Iris pigment epithelial cell (primary cell): Measurements from ENCODE around the gene CCDC116.
"Not testable (repeated sequence)": the region's sequence is repeated elsewhere in the genome, so short reads cannot be mapped to it uniquely, and the experiment has no call there.

Experiments
- DNase-seq: peaks from one replicate; pipeline ENCODE4 v3.0.0-alpha.2; 2011; ENCODE audit warnings: low read depth

Gene CCDC116

DNA sequence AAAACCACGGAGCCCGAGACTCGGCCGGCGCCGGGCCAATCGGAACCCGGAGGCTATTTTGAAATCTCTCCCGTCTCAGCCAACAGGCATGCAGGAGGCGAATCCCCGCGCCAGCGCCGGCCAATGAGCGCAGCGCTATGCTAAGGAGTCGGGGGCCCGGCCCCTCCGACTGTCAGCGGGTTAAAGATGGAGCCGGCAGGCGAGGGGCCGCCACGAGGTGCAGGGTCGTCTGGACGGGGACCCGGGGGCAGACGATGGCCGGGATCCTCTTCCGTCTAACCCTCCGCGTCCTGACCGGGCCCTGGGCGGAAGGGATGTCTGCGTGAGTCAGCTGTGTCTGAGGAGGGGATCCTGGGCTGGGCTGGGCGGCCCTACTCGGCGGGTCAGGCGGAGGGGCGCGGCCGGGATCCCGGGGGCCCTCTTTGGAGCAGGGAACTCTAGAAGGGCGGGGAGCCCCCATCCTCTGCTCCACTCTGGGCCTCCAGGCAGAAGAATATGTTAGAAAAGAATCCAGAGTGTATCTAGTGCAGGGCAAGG is 19.5 kb downstream of the CCDC116 start:
- peak; percentile 89 for DNase-seq

DNA sequence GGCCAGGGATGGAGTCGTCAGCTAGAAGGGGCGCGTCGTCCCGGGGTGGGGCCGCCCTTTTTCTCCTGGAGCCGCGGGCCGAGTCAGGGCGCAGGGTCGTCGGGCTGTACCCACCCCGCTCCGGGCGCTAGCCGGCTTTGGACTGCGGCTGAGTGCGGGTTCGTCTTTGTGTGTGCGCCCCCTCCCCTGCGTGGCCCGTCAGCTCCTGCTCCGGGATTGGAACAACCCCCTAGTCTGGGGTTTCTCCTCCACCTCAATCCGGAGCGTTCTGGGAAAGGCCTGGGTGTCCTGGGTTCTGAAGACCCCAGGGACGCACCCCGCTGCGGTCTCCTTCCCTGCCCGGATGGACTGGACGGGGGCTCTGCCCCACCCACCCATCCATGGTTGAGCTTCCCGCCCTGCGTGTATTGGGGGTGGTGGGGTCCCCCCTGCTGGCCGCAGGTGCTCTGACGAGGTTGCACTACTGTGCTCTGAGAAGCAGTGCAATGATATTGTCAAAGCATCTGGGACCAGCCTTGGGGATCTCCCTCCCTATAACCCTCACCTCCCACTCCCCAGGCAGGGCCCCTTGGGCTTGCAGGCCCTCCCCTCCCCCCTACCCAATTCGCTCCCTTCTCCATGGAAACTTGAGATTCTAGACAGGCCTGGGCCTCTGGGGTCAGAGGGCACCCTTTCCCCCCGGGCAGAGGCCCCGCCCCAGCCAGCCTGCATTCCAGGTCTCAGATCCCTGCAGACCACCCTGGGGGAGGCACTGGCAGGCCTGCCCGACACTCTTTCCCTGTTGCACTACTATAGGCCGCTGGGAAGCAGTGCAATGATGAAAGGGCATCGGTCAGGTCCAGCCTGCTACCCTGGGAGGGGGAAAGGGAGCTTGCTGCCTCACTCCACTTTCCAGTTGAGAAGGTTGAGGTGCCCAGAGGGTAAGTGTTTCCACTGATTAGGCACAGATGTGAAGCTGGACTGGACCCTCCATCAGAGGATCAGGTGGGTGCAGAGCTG is 20.3 kb downstream of the CCDC116 start:
- no peak for DNase-seq

DNA sequence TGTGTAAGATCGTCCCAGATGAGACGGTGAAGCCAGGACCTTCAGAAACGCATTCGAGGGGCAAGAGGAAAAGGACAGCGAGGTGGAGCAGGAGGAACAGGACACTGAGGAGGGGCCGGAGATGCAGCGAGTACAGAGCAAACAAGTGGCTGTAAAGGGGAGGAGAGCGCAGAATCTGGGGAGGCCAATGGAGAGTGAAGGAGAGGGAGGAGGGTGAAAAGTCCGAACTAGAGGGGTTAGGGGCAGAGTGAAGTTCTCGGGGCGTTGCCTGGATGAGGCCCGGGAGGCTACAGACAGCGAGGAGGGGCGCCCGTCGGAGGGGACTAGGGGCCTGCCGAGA is 24.4 kb downstream of the CCDC116 start:
- no peak for DNase-seq

DNA sequence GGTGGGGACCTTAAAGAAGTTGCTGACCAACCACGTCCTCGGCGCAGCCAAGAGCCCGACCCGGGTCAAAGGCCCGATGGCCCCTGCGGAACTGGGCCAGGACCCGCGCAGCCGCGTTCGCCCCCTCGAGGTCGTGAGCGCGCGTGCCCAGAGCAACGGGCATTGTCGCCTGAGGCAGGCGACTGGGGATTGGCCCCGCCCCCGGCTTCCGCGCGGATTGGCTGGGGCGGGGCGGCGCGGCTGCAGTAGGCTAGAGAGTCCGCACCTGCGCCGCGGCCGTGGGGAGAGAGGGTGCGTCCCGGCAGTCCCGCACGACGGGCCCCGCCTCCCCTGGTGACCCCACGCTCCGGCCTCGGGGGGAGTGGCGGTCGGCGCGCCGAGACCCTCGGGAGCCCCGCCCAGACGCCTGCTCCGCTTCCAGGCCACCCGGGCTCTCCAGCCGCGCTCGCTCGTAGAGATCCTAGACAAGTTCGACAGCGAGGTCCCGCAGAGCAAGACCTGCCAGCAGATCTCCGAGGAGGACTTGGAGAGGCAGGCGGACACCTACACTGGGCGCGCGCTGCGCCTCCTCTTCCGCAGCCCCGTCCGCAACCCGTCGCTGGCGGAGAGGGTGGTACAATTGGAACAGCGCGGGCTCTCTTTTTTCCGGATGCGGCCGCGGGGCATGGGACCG is 24.9 kb downstream of the CCDC116 start:
- DNase-seq: peak; percentile 32

DNA sequence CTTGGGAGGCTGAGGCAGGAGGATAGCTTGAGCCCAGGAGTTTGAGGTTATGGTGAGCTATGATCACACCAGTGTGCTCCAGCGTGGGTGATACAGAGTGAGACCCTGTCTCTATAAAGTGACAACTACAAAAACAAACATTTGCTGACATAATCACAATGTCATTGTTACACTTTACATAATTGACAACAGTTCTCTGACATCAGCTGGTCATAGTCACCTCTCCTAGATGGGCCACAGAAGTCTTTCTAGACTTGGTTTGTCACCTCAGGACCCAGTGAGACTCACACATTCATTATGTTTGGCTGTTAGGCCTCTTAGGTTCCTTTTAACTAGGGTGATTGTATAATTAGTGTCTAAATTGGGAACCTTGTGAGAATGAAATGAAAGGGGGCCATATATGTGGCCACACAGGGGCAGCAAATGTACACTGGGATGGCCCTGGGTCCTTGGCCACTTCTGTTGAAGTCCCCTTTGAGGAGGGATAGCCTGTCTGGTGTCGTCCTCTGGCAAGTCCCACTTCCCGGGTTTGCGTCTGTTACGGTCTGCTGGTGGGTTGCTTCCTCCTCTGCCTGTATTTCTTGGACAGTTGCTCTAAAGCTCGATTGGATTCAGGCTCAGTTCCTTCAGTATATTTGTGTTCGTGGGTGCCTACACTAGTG is 27.4 kb downstream of the CCDC116 start:
- DNase-seq: no peak

DNA sequence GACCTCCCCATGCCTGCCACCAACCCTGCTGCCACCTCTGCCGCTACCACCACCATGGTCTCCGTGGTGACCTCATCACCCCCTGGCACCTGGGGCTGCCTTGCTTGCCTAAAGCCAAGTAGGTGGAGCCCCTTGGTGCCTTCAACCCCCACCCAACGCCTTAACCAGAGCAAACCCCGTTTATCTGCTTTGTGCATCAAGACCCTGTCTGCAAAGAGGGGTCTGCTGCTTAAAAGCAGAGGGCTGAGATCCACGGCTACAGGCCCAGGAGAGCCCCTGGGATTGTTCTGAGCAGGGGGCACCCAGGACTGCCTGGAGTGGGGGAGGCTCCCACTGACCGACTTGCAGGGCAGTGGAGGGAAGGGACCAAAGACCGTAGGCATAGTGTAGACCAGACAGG is 28.3 kb downstream of the CCDC116 start:
- DNase-seq: no peak

DNA sequence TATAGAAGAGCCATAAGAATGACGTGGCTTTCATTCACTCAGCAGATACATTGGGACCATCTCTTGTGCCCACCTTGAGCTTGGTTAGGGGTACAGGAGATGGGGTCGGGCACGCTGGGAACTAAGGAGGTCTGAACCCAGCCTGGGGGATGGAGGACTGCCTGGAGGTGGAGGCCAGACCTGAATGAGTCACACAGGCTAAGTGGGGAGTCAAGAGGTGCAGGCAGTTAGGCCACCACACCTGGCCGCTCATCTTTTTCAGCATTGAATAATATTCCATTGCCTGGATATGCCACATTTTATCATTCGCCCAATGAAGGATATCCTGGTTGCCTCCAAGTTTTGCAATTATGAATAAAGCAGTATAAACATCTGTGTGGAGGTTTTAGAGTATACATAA is 29.4 kb downstream of the CCDC116 start:
- DNase-seq: no peak

DNA sequence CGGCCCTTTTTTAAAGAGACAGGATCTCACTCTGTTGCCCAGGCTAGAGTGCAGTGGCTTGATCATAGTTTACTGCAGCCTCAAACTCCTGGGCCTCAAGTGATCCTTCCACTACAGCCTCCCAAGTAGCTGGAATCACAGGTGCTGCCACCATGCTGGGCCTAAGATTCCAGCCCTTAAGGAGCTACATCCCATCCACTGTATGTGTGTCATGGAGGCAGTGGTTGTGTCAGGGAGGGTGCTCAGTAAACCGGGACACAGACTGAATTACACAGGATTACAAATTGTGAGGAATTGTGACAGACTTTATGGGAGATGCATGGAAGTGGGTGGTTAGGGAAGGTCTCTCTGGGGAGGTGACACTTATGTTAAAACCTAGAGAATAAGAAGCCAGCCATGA is 31.2 kb downstream of the CCDC116 start:
- no peak for DNase-seq

DNA sequence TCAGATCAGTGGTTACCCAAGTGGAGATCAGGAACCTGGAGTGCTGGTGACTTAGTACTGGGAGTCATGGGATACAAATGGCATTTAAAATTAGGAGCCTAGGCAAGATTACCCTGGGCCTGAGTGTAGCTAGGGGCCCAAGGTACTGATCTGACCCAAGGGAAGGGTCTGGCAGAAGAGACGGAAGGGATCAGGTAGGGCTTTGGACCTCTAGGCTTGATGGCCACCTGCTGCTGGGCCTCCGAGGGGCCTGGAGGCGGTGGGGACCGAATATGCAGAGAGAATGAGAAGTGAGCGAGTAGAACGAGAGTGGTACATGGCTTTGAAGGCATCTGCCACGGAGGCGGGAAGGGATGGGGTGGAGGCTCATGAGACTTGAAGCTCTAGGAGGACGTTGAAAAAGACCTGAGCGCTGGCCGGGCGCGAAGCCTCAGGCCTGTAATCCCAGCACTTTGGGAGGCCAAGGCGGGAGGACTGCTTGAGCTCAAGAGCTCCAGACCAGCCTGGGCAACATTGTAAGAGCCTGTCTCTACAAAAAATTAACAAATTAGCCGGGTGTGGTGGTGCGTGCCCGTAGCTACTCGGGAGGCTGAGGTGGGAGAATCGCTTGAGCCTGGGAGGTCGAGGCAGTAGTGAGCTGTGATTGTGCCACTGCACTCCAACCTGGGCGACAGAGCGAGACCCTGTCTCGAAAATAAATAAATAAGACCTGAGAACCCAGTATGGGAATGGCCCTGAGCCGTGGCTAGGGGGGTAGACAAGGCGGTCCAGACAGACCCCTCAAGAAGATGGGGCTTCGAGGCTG is 32.7 kb downstream of the CCDC116 start:
- DNase-seq: no peak

DNA sequence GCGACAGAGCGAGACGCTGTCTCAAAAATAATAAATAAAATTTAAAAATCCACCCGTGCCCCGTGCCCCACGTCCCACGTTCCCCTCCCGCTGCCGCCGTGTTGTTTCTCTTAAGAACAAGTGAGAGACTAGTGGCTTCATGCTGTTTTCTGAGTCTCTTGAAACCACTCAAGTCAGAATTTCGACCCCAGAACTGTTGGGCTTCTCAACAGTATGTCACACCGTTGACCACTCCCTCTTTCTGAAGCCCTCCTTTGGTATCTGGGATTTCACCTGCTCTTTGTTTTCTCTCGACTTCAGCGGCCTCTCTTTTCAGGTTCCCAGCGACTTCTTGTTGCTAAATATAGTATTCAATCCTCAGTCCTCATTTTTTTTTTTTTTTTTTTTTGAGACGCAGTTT is 34.2 kb downstream of the CCDC116 start:
- no peak for DNase-seq

DNA sequence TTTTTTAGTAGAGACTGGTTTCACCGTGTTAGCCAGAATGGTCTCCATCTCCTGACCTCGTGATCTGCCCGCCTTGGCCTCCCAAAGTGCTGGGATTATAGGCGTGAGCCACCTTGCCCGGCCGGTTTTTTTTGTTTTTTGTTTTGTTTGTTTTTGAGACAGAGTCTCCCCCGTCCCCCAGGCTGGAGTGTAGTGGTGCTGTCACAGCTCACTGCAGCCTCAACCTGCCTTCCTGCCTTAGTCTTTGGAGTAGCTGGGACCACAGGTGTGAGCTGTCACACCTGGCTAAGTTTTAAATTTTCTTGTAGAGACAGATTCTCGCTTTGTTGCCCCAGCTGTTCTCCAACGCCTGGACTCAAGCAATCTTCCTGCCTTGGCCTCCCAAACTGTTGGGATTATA is 36.5 kb downstream of the CCDC116 start:
- DNase-seq: no peak

DNA sequence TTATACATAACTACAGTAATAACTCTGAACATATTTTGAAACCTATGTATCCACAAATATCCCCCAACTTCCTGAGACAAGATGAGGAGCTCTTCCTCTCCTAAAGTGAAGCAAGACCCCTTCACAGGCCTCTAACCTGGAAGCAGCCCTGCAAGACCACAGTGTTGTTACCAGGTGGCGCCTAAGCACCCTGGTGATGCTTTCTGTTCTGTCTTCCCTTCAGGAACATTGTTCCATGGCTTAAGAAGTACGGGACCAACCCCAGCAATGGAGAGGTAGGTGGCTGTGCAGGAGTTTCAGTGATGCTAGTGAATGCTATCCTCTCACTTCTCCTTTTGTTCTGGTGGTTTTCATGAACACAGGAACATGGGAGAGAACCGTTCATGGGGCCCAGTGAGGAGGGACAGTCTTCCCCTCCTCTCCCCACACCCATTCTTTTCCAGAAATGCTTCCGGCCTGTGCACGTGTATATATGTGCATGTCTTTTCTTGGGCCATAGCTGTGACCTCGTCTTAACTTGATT is 39.6 kb downstream of the CCDC116 start:
- DNase-seq: no peak

DNA sequence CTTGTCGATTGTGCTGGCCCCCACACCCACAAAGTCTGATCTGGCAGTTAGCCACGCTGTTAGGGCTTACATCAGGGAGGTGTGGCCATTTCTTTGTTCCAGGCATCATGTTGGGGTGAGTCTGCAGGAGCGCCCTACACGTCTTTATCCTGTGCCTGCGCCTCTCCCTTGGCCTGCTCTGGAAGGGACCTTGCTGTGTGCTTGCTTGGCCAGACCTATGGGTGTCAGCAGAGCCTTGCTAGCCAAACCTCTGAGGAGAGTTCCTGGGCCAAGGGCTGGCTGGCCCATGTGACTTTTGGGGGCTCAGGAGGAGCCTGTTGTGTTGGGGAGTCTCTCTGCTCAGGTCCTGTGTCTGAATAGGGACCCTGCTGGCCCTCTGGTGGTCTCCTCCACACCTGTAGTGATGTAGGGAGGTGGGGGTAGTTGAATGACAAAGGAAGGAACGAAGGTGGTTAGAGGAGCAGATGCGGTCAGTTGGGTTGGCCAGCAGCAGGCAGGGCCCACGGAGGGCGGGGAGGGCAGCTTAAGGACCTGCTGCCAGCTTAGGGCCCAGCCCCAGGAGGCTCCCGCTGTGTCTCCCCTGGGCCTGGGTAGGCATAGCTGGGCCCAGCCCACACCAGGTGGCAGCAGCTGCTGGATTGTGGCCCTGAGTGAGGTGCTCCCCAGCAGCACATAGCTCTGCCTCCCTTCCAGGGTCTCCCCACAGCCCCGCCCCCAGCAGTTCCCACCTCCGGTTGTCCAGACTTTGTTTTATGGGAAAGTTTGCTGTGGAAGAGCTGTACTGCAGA is 41.2 kb downstream of the CCDC116 start:
- DNase-seq: no peak

DNA sequence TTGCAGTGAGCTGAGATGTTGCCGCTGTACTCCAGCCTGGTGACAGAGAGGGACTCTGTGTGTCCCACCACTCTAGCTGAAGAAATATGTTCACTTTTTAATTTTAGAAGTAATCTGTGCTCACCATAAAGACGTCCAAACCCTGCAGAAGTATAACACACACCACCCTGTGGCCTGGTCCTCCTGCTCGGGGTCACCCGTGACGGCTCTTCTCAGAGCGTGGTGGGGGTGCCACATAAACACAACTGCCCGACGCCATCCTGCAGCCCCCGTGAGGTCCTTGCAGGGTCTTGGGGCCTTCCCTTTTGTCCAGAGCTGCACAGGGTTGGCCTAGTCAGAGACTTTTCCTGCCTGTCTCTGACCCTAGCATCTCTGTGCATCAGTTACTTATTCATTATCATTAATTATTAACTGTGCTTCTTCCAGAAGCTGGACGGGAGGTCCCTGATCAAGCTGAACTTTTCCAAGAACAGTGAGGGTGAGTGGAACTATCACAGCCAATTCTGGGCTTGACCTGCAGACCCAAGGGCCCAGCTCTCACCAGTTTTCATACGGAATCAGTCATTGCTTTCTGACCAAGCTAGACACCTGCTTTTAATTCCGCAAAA is 42.2 kb downstream of the CCDC116 start:
- no peak for DNase-seq

DNA sequence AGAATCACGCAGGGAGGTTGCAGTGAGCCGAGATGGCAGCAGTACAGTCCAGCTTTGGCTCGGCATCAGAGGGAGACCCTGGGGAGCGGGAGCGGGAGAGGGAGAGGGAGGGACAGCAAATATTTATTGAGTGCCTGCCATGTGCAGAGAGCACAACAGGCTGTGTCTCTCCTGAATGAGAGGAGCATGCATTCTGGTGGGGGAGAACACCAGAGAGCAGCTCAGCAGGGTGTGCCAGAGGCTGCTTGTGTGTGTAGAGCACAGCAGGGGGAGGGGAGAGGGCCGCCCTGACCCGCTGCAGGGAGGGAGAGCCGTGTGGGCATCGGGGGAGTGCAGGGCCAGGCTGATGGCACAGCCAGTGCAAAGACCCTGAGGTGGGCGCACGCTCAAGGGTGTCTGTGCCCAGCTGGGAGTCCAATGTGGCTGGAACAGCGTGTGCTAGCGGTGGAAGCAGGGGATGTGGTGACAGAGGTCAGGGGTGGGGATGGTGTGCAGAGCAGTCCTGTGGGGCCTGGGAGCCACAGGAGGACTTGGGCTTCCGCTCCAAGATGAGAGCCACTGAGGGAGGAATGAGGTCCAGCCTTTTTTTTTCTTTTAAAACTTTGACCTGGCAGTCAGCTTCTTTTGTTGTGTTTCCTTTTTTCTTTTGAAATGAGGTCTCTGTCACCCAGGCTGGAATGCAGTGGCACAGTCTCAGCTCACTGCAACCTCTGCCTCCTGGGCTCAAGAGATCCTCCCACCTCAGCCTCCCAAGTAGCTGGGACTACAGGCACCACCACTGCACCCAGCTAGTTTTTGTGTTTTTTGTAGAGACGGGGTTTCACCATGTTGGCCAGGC is 45.3 kb downstream of the CCDC116 start:
- no peak for DNase-seq

DNA sequence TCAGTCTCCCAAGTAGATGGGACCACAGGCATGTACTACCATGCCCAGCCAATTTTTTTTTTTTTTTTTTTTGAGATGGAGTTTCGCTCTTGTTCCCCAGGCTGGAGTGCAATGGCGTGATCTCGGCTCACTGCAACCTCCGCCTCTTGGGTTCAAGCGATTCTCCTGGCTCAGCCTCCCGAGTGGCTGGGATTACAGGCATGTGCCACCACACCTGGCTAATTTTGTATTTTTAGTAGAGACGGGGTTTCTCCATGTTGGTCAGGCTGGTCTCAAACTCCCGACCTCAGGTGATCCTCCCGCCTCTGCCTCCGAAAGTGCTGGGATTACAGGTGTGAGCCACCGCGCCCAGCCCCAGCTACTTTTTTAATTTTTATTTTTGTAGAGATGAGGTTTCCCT is 46.3 kb downstream of the CCDC116 start:
- not testable (repeated sequence) for DNase-seq

DNA sequence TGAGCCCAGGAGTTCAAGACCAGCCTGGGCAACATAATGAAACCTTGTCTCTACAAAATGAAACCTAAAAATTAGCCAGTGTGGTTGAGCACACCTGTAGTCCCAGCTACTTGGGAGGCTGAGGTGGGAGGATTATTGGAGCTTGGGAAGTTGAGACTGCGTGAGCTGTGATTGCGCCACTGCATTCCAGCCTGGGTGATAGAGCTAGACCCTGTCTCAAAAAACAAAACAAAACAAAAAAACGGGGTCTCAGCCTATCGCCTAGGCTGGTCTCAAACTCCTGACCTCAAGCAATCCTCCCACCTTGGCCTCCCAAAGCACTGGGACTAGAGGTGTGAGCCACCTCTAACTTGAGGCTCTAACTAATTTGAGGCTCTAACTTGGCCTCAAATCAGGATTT is 46.8 kb downstream of the CCDC116 start:
- no peak for DNase-seq

DNA sequence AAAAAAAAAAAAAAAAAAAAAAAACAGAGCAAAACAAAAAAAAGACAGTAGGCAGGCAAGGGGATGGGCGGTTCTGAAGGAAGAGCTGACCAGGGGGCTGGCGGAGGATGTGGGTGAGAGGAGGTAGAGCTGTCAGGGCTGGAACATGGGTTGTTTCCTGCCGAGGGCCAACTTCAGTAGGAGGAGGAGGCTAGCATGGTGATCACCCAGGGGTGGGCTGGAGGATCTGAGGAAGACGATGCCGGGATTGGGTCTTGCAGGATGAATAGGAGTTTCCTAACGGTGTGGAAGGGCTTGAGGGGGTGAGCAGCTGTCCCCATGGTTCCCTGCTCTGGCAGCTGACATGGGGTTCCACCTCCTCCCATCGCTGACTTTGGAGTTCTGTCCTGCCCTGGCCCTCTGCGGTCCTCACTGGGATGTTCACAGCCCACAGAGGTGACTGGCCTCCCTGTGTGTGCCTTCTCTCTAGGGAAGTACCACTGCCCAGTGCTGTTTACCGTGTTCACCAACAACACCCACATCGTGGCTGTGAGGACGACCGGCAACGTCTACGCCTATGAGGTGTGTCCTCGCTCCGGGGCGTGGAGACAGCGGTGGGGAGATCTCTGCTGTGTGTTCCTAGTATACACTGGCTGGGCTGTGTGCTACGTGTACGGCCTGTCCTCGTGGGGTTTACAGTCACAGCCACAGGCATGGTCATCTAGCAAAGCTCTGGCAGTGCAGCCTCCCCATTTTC is 48.4 kb downstream of the CCDC116 start:
- DNase-seq: no peak
